GM19455 (cell line): Measurements from ENCODE around the gene TP53TG5.

ENCODE experiments used
- ATAC-seq: cut with Tn5 transposase; IDR thresholded peaks from one replicate; pipeline ENCODE4 v1.9.1; 2021; ENCODE audit not compliant: unreplicated experiment

The TP53TG5 gene

DNA sequence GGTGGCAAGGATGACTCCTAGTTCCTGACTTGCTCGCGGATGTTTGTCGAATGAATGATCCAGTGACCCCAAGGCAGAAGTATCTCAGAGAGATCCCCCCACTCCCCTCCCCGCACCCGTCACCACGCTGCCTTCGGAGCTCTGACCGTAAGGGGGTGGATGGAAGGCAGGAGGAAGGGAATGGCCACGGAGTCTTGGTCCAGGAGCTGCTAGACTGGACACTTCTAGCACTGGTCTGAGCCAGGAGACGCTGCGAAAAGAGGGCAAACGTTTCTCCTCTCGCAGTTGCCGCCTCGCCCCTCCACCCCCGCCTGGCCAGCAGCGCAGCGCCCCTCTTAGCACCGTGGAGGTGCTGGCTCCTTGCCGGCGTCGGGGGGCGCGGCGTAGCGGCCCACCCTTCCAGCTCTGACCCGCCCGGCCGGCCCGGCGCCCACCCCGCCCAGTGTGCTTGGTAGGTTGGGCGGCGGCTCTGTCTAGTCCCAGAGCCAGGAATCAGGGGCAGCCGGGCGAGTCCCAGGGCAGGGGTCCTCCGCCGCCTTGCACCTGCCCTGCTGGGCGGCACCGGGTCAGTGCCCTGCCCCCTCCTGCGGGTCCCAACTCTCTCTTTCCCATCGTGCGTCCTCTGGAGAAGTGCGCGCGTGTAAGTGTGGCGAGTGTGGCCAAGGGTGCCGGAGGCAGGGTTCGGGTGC, 27.6 kb upstream of the TP53TG5 start:
- no peak for ATAC-seq

GRCh38 chr20:45404438-45404837, 26.3 kb upstream of the TP53TG5 start:
- no peak for ATAC-seq

- ATAC-seq: no peak
Observed at GRCh38 chr20:45402946-45403345, 24.8 kb upstream of the TP53TG5 start.

GRCh38 chr20:45400346-45401031, 22.4 kb upstream of the TP53TG5 start:
- no peak for ATAC-seq

DNA sequence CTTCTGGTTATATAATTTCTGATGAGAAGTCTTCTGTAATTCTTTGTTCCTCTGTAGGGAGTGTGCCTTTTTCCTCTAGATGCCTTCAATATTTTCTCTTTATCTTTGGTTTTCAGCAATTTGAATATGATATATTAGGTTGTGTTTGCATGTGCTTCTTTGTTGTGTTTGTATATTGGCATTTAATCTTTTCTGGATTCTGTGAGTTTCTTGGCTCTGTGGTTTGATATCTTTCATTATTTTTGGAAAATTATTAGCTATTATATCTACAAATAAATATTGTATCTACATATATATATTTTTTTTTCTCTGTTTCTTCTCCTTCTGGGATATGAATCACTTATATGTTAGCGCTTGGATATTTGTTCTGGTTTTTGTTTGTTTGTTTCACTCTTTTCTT, 20.9 kb upstream of the TP53TG5 start:
- ATAC-seq: no peak

- ATAC-seq: no peak
Observed at GRCh38 chr20:45395114-45395415, 16.9 kb upstream of the TP53TG5 start.

DNA sequence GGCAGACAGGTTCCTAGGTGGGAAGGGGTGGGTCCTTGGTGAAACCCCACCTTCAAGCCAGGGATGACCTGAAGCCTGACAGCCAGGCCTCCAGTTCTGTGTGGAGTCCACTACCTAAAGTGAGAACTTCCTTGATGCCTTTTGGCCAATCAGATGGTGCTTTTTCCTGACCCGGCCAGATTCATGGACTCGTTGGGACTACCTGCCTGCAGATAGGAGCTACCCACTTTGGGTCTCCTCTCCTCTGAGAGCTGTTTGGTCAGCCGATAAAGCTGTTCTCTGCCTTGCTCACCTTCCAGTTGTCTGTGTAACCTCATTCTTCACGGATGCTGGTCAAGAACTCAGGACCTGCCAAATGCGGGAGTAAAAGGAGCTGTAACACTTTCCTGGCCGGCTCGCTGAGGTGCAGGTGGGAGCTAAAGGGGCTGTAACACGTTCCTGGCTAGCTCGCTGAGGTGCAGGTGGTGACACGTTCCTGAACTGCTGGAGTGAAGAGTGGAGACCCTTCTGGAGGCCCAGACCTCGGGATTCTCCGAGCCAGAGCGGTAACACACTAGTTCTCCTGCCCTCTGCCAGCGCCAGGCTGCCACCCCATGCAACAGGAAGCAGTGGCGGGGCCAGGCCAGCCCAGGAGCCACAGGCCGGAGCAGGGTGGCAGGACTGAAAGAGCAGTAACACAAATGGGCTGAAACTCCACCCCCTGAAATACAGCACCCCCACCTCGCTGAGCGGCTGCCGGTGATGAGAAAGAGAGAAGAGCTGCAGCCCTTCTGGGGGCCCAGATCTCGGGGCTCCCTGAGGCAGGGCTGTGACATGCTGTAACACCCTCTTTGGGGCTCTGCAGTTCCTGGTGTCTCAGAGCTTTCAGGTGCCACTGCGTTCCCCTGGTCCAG, 16.3 kb upstream of the TP53TG5 start:
- no peak for ATAC-seq

DNA sequence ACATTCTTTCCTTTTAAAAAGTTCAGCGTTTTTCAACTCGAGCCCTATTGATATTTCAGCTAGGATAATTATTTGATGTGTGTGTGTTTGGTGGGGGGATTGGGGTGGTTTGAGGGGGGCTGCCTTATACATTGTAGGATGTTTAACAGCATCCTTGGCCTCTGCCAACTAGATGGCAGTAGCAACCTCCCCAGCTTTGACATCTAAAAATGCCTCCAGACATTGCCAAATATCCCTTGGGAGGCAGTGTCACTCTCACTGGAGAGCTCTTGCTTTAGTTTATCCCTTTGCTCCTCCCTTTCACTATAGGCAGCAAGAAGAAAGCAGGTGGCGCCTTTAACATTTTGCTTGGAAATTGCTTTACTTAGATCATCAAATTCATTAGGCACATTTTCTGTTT, 14.6 kb upstream of the TP53TG5 start:
- no peak for ATAC-seq

DNA sequence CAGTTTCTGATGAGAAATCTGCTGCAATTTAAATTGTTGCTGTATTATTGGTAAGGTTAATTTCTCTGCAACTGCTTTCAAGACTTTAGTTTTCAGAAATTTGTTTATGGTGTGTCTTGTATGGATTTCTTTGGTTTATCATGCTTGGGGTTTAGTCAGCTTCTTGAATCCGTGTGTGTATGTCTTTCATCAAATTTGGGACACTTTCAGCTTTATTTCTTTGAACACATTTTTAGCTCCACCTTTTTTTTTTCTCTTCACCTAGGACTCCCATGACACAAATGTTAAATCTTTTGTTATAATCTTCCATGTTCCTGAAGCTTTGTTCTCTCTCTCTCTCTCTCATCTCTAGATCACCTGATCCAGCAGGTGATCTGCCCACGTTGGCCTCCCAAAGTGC, 13.4 kb upstream of the TP53TG5 start:
- no peak for ATAC-seq

DNA sequence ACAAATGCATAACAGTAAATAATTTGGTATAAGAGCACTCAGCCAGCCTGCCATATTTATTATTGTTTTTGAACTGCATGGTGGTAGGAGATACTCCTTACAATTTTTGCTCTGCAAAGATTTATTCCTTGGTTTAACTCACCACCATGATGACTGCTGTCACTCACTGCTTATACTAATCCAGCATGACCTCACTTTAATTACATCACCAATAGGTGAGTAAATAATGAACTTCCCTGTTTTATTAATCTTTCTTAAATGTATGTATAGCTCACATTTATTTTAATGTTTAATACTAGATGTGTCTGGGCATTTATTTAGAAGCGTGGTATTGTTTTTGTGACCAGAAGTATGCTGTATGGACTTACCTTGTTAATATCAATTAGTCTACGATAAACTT, 12.8 kb upstream of the TP53TG5 start:
- no peak for ATAC-seq

- ATAC-seq: no peak
Observed at GRCh38 chr20:45387274-45387673, 9.1 kb upstream of the TP53TG5 start.

- ATAC-seq: no peak
Observed at GRCh38 chr20:45377269-45377668, 856 bp downstream of the TP53TG5 start.

DNA sequence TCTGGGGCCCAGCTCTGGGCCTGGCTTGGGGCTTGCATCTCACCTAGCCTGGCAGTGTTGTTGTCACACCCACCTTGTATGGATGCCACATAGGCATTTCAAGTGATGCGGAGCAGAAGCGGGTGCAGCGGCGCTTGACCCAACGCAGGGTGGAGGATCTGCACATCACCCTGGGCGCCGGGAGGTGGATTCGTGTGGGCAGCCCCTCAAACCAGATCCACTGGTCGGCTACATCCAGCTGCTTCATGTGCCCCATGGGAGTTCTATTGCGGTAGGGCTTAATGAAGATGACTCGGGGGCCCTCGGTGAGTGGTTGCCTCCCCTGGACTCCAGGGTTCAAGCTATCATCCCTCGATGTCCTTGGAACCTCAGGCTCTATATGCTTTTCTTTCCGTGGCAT, 3.2 kb downstream of the TP53TG5 start:
- ATAC-seq: no peak

- ATAC-seq: no peak
Observed at GRCh38 chr20:45374101-45374467, 4.0 kb downstream of the TP53TG5 start.

GRCh38 chr20:45373353-45374100, 4.6 kb downstream of the TP53TG5 start:
- ATAC-seq: peak; percentile 67

DNA sequence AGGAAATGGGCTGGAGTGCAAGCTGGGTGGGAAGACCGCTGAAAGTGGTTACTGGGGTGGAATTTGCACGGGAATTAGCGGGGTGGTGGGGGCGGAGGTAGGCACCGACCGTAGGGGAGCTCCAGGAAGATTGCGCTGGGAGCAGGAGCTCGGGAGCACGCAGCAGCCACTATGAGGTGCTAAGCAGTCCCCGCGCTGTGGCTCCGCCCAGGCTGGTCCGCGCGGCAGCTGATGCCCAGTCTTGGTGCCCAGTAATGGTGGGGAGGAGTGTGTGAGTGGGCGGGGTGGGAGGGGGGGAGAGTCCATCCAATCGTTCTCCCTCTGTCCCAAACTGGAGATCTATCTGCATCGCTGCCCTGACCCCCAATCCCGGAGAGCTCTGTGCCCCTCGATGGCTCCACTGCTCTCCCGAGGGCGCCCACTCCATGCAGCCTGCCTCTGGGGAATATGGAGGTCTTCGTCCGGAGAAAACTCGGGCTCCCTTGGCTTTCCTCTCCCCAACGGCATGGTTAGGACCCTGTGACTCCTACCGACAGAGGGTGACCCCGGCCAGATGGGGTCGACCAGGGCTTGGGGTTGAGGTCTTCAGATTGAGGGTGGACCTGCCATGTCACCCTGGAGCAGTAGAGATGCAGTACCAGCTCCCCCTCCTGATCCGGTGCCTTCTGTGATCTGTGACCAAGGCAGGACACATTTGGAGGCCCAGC, 5.3 kb downstream of the TP53TG5 start:
- ATAC-seq: no peak

GRCh38 chr20:45372241-45372640, 5.9 kb downstream of the TP53TG5 start:
- no peak for ATAC-seq

- ATAC-seq: no peak
Observed at GRCh38 chr20:45370571-45371160, 7.5 kb downstream of the TP53TG5 start.

DNA sequence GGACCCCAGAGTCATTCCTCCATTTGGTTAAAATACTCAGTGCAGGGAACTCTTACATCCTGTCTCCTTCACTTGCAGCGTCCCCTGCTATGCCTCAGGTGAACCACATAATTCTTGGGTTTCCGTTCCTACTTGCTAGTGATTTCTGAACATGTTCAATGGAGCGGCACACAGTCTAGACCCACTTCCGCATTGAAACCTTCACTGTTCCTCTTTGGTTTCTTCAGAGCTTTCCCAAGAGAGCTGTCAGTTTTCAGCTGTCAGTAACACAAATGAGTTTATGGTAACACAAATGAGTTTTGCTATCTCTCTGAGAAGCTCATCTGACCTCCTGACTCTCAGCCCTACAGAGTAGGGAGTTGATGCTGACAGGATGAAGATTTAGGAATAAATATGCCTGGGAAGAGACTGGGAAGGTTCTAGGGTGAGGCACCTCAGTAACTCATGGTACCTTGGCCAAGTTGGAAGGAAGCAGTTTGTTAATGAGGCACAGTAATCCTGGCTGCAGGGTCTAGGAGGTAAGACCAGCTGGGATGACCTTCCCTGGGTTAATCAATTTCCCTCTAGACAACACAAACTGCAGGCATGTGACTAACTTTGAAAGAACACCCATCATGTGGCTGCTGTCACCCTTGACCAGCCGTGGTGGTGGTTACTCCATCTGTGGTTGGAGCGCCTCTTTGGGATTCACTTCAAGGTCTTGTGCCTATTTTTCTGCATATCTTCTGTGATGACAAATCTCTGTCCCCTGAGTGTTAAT, 9.7 kb downstream of the TP53TG5 start:
- ATAC-seq: peak; percentile 75

- ATAC-seq: no peak
Observed at GRCh38 chr20:45367126-45367525, 11.0 kb downstream of the TP53TG5 start.
